Rectal smooth muscle tissue (tissue), 1 donor: ENCODE measurements around the gene METTL2A.
A peak's percentile ranks its signal among the peaks of the same experiment; 100 is the strongest.
"Not testable (repeated sequence)": the region's sequence is repeated elsewhere in the genome, so short reads cannot be mapped to it uniquely, and the experiment has no call there.

Experiments used
- H3K27ac ChIP-seq: one replicate; pipeline ENCODE4 v1.7.0; 2013; ENCODE audit warnings: low read depth, low read length, inconsistent platforms
- H3K27me3 ChIP-seq: one replicate; pipeline ENCODE4 v1.7.0; 2013; ENCODE audit warnings: low read length; ENCODE audit not compliant: control insufficient read depth, insufficient read depth
- H3K36me3 ChIP-seq: one replicate; pipeline ENCODE4 v1.7.0; 2013; ENCODE audit warnings: low read length; ENCODE audit not compliant: control insufficient read depth, insufficient read depth
- H3K4me1 ChIP-seq: one replicate; pipeline ENCODE4 v1.7.0; 2013; ENCODE audit warnings: low read length; ENCODE audit not compliant: control insufficient read depth, insufficient read depth
- H3K4me3 ChIP-seq: one replicate; pipeline ENCODE4 v1.7.0; 2013; ENCODE audit warnings: low read length
- H3K9ac ChIP-seq: one replicate; pipeline ENCODE4 v1.7.0; 2013; ENCODE audit warnings: low read length

Gene METTL2A, protein sequence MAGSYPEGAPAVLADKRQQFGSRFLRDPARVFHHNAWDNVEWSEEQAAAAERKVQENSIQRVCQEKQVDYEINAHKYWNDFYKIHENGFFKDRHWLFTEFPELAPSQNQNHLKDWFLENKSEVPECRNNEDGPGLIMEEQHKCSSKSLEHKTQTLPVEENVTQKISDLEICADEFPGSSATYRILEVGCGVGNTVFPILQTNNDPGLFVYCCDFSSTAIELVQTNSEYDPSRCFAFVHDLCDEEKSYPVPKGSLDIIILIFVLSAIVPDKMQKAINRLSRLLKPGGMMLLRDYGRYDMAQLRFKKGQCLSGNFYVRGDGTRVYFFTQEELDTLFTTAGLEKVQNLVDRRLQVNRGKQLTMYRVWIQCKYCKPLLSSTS

DNA sequence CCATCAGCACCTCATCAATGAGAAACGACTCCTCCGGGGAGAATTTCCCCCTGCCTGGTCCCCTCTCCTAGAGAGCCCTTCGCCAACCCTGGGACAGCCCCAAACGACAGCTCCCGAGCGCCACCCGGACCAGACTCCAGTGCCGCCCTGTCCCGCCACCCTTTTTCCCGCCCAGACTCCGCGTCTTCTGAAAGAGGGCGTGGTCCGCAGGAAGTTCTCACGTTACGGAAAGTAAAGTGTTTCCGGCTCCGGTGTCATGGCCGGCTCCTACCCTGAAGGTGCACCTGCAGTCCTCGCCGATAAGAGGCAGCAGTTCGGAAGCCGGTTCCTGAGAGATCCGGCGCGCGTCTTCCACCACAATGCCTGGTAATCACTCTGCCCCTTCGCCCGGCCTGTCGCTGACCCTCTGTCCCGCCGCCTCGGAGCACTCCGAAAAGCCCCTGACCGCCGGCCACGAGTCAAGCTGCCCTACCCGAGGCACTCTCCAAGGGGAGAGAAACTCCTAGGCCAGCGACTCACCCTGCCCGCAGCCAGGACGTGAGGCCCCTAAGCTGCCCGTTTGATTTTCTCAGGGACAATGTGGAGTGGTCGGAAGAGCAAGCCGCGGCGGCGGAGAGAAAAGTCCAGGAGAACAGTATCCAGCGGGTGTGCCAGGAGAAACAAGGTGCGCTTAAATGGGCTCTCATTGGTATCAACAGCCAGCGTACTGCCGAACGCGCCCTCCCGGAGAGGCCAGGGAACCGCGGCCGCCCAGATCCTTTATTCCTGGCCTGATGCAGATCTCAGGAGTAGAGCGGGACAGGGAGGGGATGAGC lies at the start of gene METTL2A:
TSS of gene METTL2A (plus strand) at position 251 of the 815 bp plus-strand sequence. CDS start at position 257, 6 bp downstream.
- not testable (repeated sequence) for H3K36me3 ChIP-seq, H3K27me3 ChIP-seq, H3K9ac ChIP-seq, H3K4me1 ChIP-seq
- Histone ChIP-seq H3K27ac (peak within 1 kb of the TSS; percentile 66), H3K4me3 (peak within 1 kb of the TSS; percentile 87)

DNA sequence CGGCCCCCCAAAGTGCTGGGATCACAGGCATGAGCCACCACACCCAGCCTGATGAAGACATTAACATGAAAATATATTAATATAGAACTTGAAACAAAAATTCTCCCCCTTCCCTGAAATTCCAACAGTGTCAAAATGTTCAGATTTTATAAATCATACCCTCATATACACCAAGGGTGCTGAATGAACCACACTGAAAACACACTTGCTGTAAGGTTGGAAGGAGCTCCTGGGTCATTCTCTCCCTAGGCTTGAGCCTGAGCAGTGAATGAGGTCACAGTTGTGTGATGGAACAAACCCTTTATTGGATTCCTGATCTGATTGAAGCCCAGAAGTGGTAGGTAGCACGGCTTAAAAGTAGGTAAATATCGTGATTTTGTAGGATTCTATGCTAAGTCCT lies 43.4 kb upstream of the METTL2A start, which contains the start of gene EFCAB3:
TSS of gene EFCAB3 (plus strand) at position 301 of the 400 bp plus-strand sequence. CDS start 2,427 bp downstream, outside the sequence.
- Histone ChIP-seq H3K27ac (no peak within 1 kb of the TSS), H3K36me3 (no peaks in the 10 kb centered on the region)

DNA sequence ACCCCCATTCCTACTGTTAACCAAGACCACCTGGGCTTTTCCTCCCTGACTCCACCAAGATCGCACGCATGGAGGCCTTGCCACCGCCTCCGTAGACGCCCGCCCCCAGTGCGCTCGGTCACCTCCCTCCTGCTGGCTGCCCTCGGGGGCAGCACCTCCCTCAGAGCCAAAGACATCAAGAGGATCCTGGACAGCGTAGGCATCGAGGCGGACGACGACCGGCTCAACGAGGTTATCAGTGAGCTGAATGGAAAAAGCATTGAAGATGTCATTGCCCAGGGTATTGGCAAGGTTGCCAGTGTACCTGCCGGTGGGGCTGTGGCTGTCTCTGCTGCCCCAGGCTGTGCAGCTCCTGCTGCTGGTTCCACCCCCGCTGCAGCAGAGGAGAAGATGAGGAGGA lies 42.1 kb upstream of the METTL2A start:
- Histone ChIP-seq H3K36me3 (no peaks in the 10 kb centered on the region), H3K27ac (no peak overlapping the region), H3K4me1 (no peaks in the 10 kb centered on the region), H3K27me3 (no peaks in the 10 kb centered on the region), H3K9ac (no peak overlapping the region), H3K4me3 (no peak overlapping the region)

More for the DNA sequence above, 43.4 kb upstream of the METTL2A start, which contains the start of gene EFCAB3:
- Histone ChIP-seq H3K4me1 (no peaks in the 10 kb centered on the region), H3K9ac (no peak within 1 kb of the TSS), H3K4me3 (no peak within 1 kb of the TSS), H3K27me3 (no peaks in the 10 kb centered on the region)

DNA sequence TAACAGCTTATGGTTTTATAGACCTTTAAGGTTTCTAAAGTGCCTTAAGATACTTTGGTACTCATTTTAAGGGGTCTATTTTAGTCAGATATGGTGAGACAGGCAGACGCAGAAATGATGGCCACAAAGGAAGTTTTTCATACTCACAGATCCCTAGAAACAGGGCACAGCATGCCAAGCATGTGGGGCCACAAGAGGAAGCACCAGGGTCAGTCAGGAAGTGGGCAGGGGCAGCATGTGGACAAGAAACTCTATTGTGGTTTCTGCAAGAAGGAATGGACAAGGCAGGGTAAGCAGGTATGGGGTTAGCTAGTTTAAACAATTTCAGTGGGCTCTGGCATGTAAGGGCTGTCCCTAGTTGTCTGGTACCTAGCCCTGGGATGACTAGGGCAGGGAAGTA lies 34.8 kb upstream of the METTL2A start:
- H3K4me1 ChIP-seq, result no peaks in the 10 kb centered on the region
- no peak overlapping the region for H3K9ac ChIP-seq
- no peak overlapping the region for H3K4me3 ChIP-seq
- H3K27me3 ChIP-seq, result no peaks in the 10 kb centered on the region
- no peaks in the 10 kb centered on the region for H3K36me3 ChIP-seq
- no peak overlapping the region for H3K27ac ChIP-seq

DNA sequence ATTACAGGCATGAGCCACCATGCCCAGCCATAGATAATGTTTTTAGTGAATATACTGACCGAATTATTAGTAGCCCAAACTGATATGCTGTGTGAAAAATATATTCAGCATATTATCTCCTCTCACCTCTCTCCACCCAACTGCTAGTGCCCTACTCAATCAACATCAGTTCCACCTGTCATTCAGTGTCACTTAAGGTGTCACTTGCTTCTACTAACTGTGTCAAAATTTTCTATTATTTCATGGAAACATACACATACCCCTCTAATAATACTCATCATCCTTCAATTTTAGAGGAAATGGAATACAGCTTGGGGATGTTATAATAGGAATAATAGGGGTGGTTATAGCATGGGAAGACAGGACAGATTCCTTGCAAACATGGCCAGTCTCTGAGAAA lies 30.8 kb upstream of the METTL2A start:
- Histone ChIP-seq H3K36me3 (no peaks in the 10 kb centered on the region), H3K4me3 (no peak overlapping the region), H3K27ac (no peak overlapping the region), H3K27me3 (no peaks in the 10 kb centered on the region), H3K4me1 (no peaks in the 10 kb centered on the region), H3K9ac (no peak overlapping the region)

DNA sequence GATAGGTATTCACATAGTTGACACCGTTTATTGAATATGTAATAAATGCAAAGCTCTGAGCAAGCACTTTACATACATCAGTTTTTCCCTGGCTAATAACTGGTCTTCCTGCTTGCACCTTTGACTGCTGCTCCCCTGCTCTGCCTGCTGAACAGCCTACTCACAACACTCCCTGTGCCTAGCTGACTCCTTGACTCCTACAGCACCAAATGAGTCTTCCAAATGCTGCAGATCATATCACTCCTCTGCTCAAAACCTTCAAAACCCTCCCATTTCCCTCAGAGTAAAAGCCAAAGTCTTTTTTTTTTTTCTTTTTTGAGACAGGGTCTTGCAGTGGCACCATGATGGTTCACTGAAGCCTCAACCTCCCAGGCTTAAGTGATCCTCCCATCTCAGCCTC lies 24.8 kb upstream of the METTL2A start:
- H3K4me3 ChIP-seq, result no peak overlapping the region
- H3K27me3 ChIP-seq, result no peaks in the 10 kb centered on the region
- H3K36me3 ChIP-seq, result no peaks in the 10 kb centered on the region
- no peak overlapping the region for H3K27ac ChIP-seq
- H3K9ac ChIP-seq, result no peak overlapping the region
- no peaks in the 10 kb centered on the region for H3K4me1 ChIP-seq

DNA sequence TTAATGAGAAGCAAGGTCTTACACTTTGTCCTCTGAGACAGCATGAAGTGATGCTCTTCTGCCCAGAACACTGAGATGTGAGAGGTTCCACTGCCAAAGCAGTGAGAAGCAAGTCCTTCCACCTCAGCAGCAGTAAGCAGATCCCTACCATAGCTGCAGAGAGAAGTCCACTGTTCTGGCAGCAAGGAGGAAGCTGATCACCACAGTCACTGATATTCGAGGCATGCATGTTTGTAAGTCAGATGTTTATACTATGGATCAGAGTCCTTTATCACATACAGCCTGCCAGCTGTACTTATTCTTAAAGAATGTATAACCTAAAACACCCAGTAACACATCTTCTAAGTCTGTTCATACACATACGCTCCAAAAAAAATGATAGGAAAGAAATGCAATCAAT lies 18.2 kb upstream of the METTL2A start:
- Histone ChIP-seq H3K9ac (no peak overlapping the region), H3K27me3 (no peaks in the 10 kb centered on the region), H3K36me3 (no peaks in the 10 kb centered on the region), H3K4me3 (no peak overlapping the region), H3K27ac (no peak overlapping the region), H3K4me1 (no peaks in the 10 kb centered on the region)

DNA sequence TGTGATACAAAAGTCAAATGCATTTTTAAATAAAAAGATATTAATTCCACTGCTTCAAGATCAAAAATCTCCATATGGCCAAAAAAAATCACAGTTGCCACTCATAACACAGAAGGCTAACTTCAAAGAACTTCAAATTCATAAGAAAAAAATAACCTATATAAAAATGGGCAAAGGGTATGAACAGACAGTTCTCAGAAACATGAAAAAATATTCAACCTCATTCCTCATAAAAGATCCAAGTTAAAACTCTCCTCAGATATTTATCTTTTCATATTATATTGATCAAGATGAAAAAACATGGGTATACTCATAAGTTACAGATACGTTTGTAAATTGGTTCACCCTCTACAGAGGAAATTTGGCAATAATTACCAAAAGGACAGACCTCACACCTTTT lies 10.6 kb upstream of the METTL2A start:
- H3K4me3 ChIP-seq, H3K9ac ChIP-seq, H3K4me1 ChIP-seq, H3K27ac ChIP-seq, H3K36me3 ChIP-seq, H3K27me3 ChIP-seq: not testable (repeated sequence)

DNA sequence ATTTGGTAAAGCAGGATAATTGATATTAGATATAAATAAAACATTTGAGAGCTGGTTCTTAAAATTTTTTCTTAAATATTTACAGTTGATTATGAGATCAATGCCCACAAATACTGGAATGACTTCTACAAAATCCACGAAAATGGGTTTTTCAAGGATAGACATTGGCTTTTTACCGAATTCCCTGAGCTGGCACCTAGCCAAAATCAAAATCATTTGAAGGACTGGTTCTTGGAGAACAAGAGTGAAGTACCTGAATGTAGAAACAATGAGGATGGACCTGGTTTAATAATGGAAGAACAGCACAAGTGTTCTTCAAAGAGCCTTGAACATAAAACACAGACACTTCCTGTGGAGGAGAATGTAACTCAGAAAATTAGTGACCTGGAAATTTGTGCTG lies 2.5 kb downstream of the METTL2A start:
- not testable (repeated sequence) for H3K27ac ChIP-seq, H3K4me1 ChIP-seq, H3K36me3 ChIP-seq, H3K27me3 ChIP-seq, H3K4me3 ChIP-seq, H3K9ac ChIP-seq

DNA sequence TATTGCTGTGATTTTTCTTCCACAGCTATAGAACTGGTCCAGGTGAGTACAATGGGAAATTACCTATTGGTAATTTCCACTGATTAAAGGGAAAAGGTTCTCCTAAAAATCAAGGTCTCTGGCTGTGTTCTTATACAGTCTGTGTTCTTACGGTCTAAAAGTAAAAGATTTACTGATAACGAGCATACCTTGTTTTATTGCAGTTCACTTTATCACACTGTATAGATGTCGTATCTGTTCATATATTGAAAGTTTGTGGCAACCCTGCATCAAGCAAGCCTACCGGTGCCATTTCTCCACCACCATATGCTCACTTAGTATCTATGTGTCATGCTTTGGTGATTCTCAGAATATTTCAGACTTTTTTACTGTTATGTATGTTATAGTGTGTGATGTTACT lies 11.6 kb downstream of the METTL2A start:
- H3K27ac ChIP-seq, H3K36me3 ChIP-seq, H3K9ac ChIP-seq, H3K4me3 ChIP-seq, H3K4me1 ChIP-seq, H3K27me3 ChIP-seq: not testable (repeated sequence)

DNA sequence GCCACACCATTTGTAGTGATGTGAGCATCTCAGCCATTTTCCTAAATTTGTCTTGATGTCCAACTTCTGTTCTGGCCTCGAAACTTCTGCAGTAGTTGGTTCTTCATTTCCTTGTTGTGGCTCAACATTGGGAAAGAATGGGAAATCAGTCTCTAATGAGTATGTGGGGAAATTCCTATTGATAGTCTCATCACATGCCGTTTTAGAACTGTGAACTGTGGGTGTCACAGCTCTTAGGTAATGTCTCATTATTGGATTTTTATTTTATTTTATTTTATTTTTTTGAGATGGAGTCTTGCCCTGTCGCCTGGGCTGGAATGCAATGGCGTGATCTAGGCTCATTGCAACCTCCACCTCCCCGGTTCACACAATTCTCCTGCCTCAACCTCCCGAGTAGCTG lies 17.5 kb downstream of the METTL2A start:
- not testable (repeated sequence) for H3K36me3 ChIP-seq, H3K9ac ChIP-seq, H3K4me3 ChIP-seq, H3K27ac ChIP-seq, H3K27me3 ChIP-seq, H3K4me1 ChIP-seq

DNA sequence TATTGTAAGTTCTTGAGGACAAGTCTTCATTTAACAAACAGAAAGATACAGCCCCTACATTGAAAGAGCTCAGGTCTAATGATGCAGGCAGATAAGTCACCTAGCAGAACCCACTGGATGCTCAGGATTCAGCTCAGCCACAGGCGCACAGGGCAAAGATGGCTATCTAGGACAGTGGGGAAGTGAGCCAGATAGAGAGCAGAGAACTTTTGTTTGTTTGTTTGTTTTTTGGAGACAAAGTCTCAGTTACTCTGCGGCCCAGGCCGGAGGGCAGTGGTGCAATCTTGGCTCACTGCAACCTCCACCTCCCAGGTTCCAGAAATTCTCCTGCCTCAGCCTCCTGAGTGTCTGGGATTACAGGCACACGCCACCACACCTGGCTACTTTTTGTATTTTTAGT lies 20.4 kb downstream of the METTL2A start:
- Histone ChIP-seq H3K4me3 (no peak overlapping the region), H3K36me3 (peaks cover 6% of the 10 kb centered on the region), H3K9ac (no peak overlapping the region), H3K27me3 (no peaks in the 10 kb centered on the region), H3K27ac (no peak overlapping the region), H3K4me1 (no peaks in the 10 kb centered on the region)
